ENCODE measurements around the gene SGCG.
"Not testable (repeated sequence)": the region's sequence is repeated elsewhere in the genome, so short reads cannot be mapped to it uniquely, and the experiment has no call there.

The SGCG gene

GRCh38 chr13:23288995-23289394 lies 108.2 kb downstream of the SGCG start:
- TF ChIP-seq, protein P1, sequence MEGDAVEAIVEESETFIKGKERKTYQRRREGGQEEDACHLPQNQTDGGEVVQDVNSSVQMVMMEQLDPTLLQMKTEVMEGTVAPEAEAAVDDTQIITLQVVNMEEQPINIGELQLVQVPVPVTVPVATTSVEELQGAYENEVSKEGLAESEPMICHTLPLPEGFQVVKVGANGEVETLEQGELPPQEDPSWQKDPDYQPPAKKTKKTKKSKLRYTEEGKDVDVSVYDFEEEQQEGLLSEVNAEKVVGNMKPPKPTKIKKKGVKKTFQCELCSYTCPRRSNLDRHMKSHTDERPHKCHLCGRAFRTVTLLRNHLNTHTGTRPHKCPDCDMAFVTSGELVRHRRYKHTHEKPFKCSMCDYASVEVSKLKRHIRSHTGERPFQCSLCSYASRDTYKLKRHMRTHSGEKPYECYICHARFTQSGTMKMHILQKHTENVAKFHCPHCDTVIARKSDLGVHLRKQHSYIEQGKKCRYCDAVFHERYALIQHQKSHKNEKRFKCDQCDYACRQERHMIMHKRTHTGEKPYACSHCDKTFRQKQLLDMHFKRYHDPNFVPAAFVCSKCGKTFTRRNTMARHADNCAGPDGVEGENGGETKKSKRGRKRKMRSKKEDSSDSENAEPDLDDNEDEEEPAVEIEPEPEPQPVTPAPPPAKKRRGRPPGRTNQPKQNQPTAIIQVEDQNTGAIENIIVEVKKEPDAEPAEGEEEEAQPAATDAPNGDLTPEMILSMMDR (IDR thresholded peaks at IDR 0.05; ENCODE audit: low read depth, low read length) = no peak
- no peak for DNase-seq (ENCODE audit: low read depth, low spot score)
- in situ Hi-C loops (cut with HindIII; ENCODE audit: low sequenced_read_pairs) = no loop called here
- H3K4me3 ChIP-seq (ENCODE audit: low read depth, low read length) = no peak overlapping the region

GRCh38 chr13:23289917-23290357 lies 109.2 kb downstream of the SGCG start:
- in situ Hi-C loops (cut with HindIII; ENCODE audit: low sequenced_read_pairs) = no loop called here
- peak; percentile 15 for DNase-seq (ENCODE audit: low read depth, low spot score)
- TF ChIP-seq, protein P1 (IDR thresholded peaks at IDR 0.05; ENCODE audit: low read depth, low read length) = no peak
- H3K4me3 ChIP-seq (ENCODE audit: low read depth, low read length) = no peak overlapping the region

GRCh38 chr13:23292586-23292985 lies 111.8 kb downstream of the SGCG start:
- in situ Hi-C loops (cut with HindIII; ENCODE audit: low sequenced_read_pairs) = no loop called here
- TF ChIP-seq, protein P1 (IDR thresholded peaks at IDR 0.05; ENCODE audit: low read depth, low read length) = no peak
- no peak for DNase-seq (ENCODE audit: low read depth, low spot score)
- no peak overlapping the region for H3K4me3 ChIP-seq (ENCODE audit: low read depth, low read length)

- H3K4me3 ChIP-seq (ENCODE audit: low read depth, low read length); in situ Hi-C loops (cut with HindIII; ENCODE audit: low sequenced_read_pairs); DNase-seq (ENCODE audit: low read depth, low spot score): not testable (repeated sequence)
Measured at GRCh38 chr13:23314837-23315236, 134.1 kb downstream of the SGCG start.

GRCh38 chr13:23319883-23320224 lies 139.1 kb downstream of the SGCG start:
- TF ChIP-seq, protein P1 (IDR thresholded peaks at IDR 0.05; ENCODE audit: low read depth, low read length) = no peak
- no peak overlapping the region for H3K4me3 ChIP-seq (ENCODE audit: low read depth, low read length)
- in situ Hi-C loops (cut with HindIII; ENCODE audit: low sequenced_read_pairs) = no loop called here
- DNase-seq (ENCODE audit: low read depth, low spot score) = no peak

GRCh38 chr13:23320926-23321534 lies 140.3 kb downstream of the SGCG start:
- no peak for DNase-seq (ENCODE audit: low read depth, low spot score)
- H3K4me3 ChIP-seq (ENCODE audit: low read depth, low read length) = no peak overlapping the region
- in situ Hi-C loops (cut with HindIII; ENCODE audit: low sequenced_read_pairs) = no loop called here
- TF ChIP-seq, protein P1 (IDR thresholded peaks at IDR 0.05; ENCODE audit: low read depth, low read length) = no peak

GRCh38 chr13:23321535-23322241 lies 140.9 kb downstream of the SGCG start:
- in situ Hi-C loops (cut with HindIII; ENCODE audit: low sequenced_read_pairs) = no loop called here
- DNase-seq (ENCODE audit: low read depth, low spot score) = peak; percentile 94
- H3K4me3 ChIP-seq (ENCODE audit: low read depth, low read length) = peak overlapping the region; percentile 14
- TF ChIP-seq, protein P1 (IDR thresholded peaks at IDR 0.05; ENCODE audit: low read depth, low read length) = no peak

Measured in astrocyte of the spinal cord (primary cell).